Esophagus muscularis mucosa (tissue), 4 donors: Measurements from ENCODE around the gene LTB4R2. TPM values are rescaled to one million over a fixed set of nuclear protein-coding genes. Genes with fewer than 3 reads are reported as not detected.

Source experiments
- DNase-seq: peaks from one replicate; pipeline ENCODE4 v3.0.0-alpha.2; 2017; ENCODE audit errors: extremely low spot score
- H3K27ac ChIP-seq, 4 donors: fragments of 200-600 bp; sonication (generic); replicated peaks in 1 of 4; 1 replicate in 3 of 4; 2 replicates in 1 of 4; pipeline ENCODE4 v1.5.1; 2016 to 2019; ENCODE audit warnings: mild to moderate bottlenecking in 1 of 4
- H3K27me3 ChIP-seq, 4 donors: fragments of 200-600 bp; sonication (generic); one replicate each; pipeline versions ENCODE4 v1.5.1 to v1.6.0; 2016 to 2019
- H3K36me3 ChIP-seq, 4 donors: fragments of 200-600 bp; sonication (generic); one replicate each; pipeline ENCODE4 v1.5.1; 2016 to 2019
- H3K4me1 ChIP-seq, 4 donors: fragments of 200-600 bp; sonication (generic); one replicate each; pipeline ENCODE4 v1.5.1; 2016 to 2019
- H3K4me3 ChIP-seq, 4 donors: fragments of 200-600 bp; sonication (generic); 1 replicate in 2 of 4; 2 replicates in 2 of 4; pipeline ENCODE4 v1.5.1; 2016 to 2019; ENCODE audit warnings: mild to moderate bottlenecking in 4 of 4, moderate library complexity in 1 of 4
- H3K9me3 ChIP-seq, 4 donors: fragments of 200-600 bp; sonication (generic); 1 replicate in 3 of 4; 2 replicates in 1 of 4; pipeline ENCODE4 v1.5.1; 2016 to 2019
- EP300 ChIP-seq: sonication (generic); formaldehyde crosslinking; IDR thresholded peaks from one replicate; pipeline ENCODE4 v1.6.1; 2017; ENCODE audit warnings: antibody characterized with exemption
- POLR2A ChIP-seq: fragments of 450-650 bp; IDR thresholded peaks from one replicate; pipeline ENCODE4 v1.6.1; 2017; ENCODE audit warnings: antibody characterized with exemption, moderate library complexity, mild to moderate bottlenecking, low read depth
- POLR2AphosphoS5 ChIP-seq, 2 donors: sonication (generic); formaldehyde crosslinking; IDR thresholded peaks; one replicate each; pipeline ENCODE4 v1.6.1; 2017; ENCODE audit warnings: antibody characterized with exemption in 2 of 2
- WGBS: methylation state at CpG from one replicate; pipeline ENCODE4 v1.1.5; 2018; 5-methylcytosine and 5-hydroxymethylcytosine counted together
- intact Hi-C: fragments of 100-400 bp; cut with DNase I; formaldehyde crosslinking; loops from one replicate; pipeline ENCODE4 v1.15.1; 2023
- total RNA-seq, 4 donors: library from RNA; depleted of rRNA; stranded (reverse); fragments of >200 nt; gene quantifications; one replicate each; pipeline versions ENCODE4 v1.1.0 to v1.2.1, GENCODE V29; 2016
- TF ChIP-seq, protein P1 (sequence below), 3 experiments: fragments of 200-600 bp in 2 of 3; fragments of 450-650 bp in 1 of 3; sonication (generic) in 2 of 3; IDR thresholded peaks; one replicate each; pipeline ENCODE4 v1.5.1; 2017 to 2019; ENCODE audit warnings: antibody characterized with exemption in 3 of 3, mild to moderate bottlenecking in 2 of 3, moderate library complexity in 1 of 3

LTB4R2 gene
- total RNA-seq, 4 donors from 2014 or later = 1.7 to 3.7 (median 2.4) TPM

DNA sequence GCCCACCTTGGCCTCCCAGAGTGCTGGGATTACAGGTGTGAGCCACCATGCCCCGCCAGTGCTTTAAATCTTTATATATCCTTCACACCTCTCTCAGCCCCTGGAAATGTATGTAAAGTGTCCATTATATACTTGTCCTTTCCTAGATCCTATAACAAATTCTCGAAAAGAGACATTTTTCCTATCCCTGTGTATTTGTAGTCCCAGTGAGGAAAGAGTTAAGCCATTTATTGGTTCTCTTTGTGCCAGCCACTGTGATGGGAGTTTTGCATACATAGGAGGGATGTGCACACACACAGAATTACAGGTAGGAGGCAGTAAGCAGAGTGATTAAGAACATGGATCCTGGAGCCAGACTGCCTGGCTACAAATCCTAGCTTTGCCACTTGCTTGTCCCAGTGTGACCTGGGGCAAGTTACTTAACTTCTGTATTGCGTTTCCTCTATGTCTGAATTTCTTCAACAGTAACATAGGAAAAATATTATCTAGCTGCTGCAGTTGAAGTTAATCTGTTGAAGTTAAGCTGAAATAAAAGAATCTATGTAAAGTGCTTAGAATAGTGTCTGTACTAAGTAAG, 36.4 kb upstream of the LTB4R2 start:
- no peak for TF ChIP-seq POLR2AphosphoS5 (IDR thresholded peaks at IDR 0.05)
- TF ChIP-seq POLR2A = no peak
- TF ChIP-seq, protein P1, sequence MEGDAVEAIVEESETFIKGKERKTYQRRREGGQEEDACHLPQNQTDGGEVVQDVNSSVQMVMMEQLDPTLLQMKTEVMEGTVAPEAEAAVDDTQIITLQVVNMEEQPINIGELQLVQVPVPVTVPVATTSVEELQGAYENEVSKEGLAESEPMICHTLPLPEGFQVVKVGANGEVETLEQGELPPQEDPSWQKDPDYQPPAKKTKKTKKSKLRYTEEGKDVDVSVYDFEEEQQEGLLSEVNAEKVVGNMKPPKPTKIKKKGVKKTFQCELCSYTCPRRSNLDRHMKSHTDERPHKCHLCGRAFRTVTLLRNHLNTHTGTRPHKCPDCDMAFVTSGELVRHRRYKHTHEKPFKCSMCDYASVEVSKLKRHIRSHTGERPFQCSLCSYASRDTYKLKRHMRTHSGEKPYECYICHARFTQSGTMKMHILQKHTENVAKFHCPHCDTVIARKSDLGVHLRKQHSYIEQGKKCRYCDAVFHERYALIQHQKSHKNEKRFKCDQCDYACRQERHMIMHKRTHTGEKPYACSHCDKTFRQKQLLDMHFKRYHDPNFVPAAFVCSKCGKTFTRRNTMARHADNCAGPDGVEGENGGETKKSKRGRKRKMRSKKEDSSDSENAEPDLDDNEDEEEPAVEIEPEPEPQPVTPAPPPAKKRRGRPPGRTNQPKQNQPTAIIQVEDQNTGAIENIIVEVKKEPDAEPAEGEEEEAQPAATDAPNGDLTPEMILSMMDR (IDR thresholded peaks at IDR 0.05) = no peak
- Histone ChIP-seq H3K27ac (no peak overlapping the region), H3K27me3 (no peaks in the 10 kb centered on the region), H3K4me1 (peaks cover 11 to 16% (median 13%) of the 10 kb centered on the region in 4 donors), H3K36me3 (peaks cover 0 to 17% (median 12%) of the 10 kb centered on the region in 4 donors), H3K4me3 (no peak overlapping the region), H3K9me3 (no peaks in the 10 kb centered on the region)
- intact Hi-C loops = no loop called here
- no peak for DNase-seq
- 55% methylated on average over 3 of the region's 3 CpGs for WGBS

DNA sequence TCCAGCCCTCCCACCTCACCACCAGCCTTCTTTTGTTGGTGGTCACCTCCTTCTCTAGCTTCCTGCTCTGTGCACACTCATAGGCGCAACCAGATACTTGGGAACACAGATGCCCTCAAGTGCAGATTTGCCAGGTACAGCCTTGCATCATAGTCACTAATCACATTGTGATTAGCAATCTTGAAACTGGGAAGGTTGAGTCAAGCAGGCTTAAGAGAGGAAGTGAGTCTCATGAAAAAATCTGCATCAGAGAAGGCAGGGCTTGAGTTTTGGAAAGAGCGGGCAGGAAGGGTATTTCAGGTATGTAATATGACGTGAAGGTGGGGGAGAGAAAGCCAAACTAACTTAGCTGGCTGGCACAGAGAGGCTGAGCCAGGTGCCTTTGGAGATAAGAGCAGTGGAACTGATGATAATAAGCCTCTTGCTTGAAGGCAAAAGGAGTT, 35.8 kb upstream of the LTB4R2 start:
- Histone ChIP-seq H3K4me3 (no peak overlapping the region), H3K9me3 (no peaks in the 10 kb centered on the region), H3K36me3 (peaks cover 0 to 11% (median 6%) of the 10 kb centered on the region in 4 donors), H3K4me1 (peaks cover 11 to 17% (median 13%) of the 10 kb centered on the region in 4 donors), H3K27ac (no peak overlapping the region), H3K27me3 (no peaks in the 10 kb centered on the region)
- WGBS = 75% methylated on average over 3 of the region's 3 CpGs
- intact Hi-C loops = no loop called here
- TF ChIP-seq, protein P1 (IDR thresholded peaks at IDR 0.05) = no peak
- TF ChIP-seq EP300 (no peak), POLR2AphosphoS5 (IDR thresholded peaks at IDR 0.05) (no peak), POLR2A (no peak)
- no peak for DNase-seq

DNA sequence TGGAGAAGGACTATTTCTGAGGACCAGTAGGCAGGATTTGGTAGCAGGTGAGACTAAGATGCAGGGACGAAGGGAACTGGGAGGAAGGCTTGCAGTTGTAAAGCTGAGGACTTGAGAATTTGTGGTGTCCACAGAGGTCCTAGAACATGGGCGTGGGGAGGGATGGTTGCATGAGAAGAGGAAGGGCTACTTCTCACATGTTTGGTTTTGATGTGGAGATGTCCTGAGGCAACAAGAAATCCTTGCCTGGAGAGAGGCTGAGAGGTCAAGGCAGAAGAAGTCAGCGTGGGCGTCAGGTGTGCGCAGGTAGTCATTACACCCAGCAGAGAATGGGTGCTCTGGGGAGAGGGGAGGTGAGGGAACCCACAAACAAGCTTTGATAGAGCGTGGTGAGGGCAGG, 32.9 kb upstream of the LTB4R2 start:
- Histone ChIP-seq H3K4me1 (peaks cover under 1 to 19% (median 1%) of the 10 kb centered on the region in 4 donors), H3K27me3 (no peaks in the 10 kb centered on the region), H3K36me3 (no peaks in the 10 kb centered on the region), H3K27ac (no peak overlapping the region), H3K9me3 (no peaks in the 10 kb centered on the region), H3K4me3 (no peak overlapping the region)
- intact Hi-C loops = no loop called here
- TF ChIP-seq, protein P1 (IDR thresholded peaks at IDR 0.05) = no peak
- WGBS = 92% methylated on average over 6 of the region's 6 CpGs
- DNase-seq = no peak

DNA sequence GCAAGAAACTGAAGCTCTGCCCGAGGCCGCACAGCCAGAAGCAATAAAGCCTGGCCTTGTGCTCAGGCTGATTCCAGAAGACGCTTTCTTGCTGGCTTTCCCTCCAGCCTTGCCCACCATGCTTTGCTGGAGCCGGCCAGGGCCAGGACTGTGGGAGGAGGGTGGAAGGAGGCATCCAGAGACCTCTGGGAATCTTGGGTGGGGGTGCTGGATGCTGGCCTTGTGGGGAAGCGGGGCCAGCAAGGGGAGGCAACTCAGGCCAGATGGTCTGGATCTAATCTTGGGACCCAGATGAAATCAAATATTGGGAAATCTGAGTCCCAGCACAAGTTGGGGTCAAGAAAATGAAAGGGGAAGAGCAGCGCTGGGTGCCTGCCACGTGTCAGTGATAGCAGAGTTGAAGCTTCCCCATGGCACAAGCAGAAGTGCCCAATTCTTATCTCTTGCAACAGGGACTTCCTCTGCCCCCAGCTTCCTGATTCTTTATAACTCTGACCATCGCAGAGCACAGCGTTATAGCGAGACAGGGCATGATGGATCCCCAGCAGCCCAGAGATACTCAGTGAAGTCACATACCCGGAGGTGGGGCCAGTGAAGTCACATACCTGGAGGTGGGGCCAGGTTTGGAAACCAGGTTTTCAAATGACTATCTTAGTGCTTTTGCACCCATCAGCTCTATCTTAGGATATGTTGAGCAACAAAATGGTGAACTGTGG, 32.2 kb upstream of the LTB4R2 start:
- peaks cover 0 to 16% (median 0%) of the 10 kb centered on the region in 4 donors for H3K4me1 ChIP-seq
- intact Hi-C loops = no loop called here
- no peaks in the 10 kb centered on the region for H3K27me3 ChIP-seq
- H3K9me3 ChIP-seq = no peaks in the 10 kb centered on the region
- TF ChIP-seq POLR2AphosphoS5 (IDR thresholded peaks at IDR 0.05) = no peak
- TF ChIP-seq, protein P1 (IDR thresholded peaks at IDR 0.05) = no peak
- no peak for TF ChIP-seq POLR2A
- no peak for TF ChIP-seq EP300
- 83% methylated on average over 11 of the region's 11 CpGs for whole genome bisulfite sequencing
- H3K36me3 ChIP-seq = no peaks in the 10 kb centered on the region
- DNase-seq = no peak
- no peak overlapping the region for H3K4me3 ChIP-seq
- H3K27ac ChIP-seq = peak overlapping the region in 1 of 4 donors; percentile 10
